Left renal pelvis (tissue), 4 donors: ENCODE data around the gene ITPKB. TPM values are rescaled to one million over a fixed set of nuclear protein-coding genes. Genes with fewer than 3 reads are reported as not detected.
"Not testable (repeated sequence)": the region's sequence is repeated elsewhere in the genome, so short reads cannot be mapped to it uniquely, and the experiment has no call there.

Source experiments
- DNase-seq, 4 donors: peaks; one replicate each; pipeline ENCODE4 v3.0.0-alpha.2; 2013; ENCODE audit warnings: low read depth in 4 of 4, low spot score in 3 of 4
- polyA plus RNA-seq, 4 donors: library from polyadenylated mRNA; unstranded; fragments of 120-200 nt; gene quantifications; one replicate each; pipeline ENCODE4 v1.2.1, GENCODE V29; 2013; ENCODE audit not compliant: insufficient read length in 4 of 4

Gene ITPKB
- polyA plus RNA-seq, 4 donors = 22.5 to 26.3 (median 23.4) TPM

DNA sequence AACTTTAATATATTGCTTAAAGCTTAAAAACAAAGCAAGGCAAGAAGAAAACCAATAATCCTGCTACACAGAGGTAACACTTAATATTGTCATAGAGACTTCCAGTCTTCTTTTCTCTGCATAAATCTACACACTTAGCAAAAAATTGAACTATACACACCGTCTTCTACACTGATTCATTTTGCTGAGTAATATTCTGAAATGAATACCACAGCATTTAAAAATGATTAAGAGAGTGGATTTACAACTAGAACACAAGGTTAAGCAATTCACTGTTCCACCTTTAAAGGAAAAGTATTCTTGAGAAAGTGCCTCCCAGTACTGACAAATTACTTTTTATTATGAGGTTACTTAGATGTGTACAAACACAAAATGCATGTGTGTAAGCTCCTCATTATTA lies 22.2 kb upstream of the ITPKB start:
- DNase-seq = no peak

DNA sequence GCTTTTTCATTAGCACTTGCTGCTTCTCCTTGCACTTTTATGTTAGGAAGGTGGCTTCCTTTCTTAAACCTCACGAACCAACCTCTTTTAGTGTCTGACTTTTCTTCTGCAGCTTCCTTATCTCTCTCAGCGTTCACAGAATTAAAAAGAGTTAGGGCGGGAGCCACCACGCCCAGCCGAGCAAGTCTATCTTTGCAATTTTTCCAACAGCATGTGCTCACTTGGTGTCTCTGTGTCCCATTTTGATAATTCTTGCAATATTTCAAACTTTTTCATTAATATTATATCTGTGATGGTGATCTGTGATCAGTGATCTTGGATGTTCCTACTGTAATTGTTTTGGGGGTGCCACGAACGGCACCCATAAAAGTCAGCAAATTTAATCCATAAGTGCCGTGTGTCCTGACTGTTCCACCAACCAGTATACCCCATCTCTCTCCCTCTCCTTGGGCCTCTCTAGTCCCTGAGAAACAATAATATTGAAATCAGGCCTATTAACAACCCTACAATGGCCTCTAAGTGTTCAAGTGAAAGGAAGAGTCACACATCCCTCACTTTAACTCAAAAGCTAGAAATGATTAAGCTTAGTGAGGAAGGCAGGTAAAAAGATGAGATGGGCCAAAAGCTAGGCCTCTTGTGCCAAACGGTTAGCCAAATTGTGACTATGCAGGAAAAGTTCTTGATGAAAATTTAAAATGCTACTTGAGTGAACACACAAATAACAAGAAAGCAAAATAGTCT lies 15.9 kb upstream of the ITPKB start:
- no peak for DNase-seq

GRCh38 chr1:226754097-226754496 lies 15.0 kb upstream of the ITPKB start:
- DNase-seq = no peak

- no peak for DNase-seq
Measured at GRCh38 chr1:226751703-226752102, 12.6 kb upstream of the ITPKB start.

- no peak for DNase-seq
Measured at GRCh38 chr1:226751214-226751613, 12.1 kb upstream of the ITPKB start.

DNA sequence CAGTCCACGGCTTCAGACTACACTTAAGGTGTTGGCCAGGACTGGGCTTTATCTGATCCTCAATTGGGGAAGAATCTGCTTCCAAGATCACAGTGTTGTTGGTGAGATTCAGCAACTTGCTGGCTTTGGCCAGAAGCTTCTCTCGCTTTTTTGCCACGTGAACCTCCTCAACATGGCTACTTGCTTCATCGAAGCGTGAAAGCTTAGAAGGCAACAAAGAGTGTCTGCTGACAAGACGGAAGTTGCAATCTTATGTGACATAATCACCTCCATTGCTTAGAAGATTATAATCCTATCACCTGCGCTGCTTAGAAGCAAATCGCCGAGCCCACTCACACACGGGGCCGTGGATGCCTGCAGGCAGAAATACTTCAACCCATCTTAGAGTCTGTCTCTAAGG lies 10.4 kb upstream of the ITPKB start:
- DNase-seq = no peak

GRCh38 chr1:226748306-226748705 lies 9.2 kb upstream of the ITPKB start:
- no peak for DNase-seq

DNA sequence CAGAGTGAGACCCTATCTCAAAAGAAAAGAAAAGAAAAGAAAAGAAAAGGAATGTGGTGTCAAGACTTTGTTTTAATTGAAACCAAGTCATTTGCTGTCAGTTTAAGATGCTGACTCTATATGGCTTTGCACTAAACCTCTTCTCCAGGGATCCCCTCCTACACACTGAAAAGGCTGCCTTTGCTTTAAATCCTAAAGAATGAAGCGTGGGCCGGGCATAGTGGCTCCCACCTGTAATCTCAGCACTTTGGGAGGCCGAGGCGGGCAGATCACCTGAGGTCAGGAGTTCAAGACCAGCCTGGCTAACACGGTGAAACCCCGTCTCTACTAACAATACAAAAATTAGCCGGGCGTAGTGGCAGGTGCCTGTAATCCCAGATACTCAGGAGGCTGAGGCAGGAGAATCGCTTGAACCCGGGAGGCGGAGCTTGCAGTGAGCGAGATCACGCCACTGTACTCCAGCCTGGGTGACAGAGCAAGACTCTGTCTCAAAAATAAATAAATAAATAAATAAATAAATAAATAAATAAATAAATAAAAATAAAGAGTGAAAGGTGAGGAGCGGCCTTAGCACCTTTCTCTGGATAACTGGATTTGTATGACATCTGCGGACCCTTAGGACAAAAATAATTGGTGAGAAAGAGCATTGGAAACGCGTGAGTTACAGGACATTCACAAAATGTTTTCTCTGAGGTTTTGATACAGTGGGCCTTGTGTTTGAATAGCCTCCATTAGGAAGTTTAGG lies 8.6 kb upstream of the ITPKB start:
- not testable (repeated sequence) for DNase-seq

- DNase-seq = no peak
Measured at GRCh38 chr1:226743259-226743658, 4.2 kb upstream of the ITPKB start.

GRCh38 chr1:226741009-226741408 lies 1.9 kb upstream of the ITPKB start:
- no peak for DNase-seq

- DNase-seq = no peak
Measured at GRCh38 chr1:226739696-226740065, 599 bp upstream of the ITPKB start.

DNA sequence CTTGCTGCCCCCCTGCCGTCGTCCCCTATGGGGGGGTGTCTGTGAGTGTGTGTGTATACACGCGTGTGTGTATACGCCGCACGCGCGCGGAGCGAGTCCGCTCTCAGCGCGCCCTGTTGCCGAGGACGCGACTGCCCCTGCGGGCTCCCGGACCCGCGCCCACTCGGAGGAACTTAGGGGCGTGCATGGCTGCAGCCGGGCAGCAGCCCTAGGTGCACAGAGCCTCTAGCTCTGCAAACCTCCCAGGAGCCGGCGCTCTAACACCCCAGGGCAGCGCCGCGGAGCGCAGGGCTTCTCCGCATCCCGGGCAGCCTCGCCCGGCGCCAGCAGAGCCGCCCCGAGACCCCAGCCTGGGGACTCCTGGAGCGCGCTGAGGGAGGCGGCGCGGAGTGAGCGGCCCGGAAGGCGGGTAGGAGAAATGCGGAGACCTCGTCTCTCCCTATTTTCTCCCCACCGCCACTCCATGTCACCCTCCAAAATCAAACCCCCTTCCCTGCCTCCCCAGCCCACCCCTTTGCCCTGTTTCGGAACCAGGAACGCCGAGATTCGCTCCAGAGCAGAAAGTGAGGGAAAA lies 574 bp downstream of the ITPKB start:
- no peak for DNase-seq

DNA sequence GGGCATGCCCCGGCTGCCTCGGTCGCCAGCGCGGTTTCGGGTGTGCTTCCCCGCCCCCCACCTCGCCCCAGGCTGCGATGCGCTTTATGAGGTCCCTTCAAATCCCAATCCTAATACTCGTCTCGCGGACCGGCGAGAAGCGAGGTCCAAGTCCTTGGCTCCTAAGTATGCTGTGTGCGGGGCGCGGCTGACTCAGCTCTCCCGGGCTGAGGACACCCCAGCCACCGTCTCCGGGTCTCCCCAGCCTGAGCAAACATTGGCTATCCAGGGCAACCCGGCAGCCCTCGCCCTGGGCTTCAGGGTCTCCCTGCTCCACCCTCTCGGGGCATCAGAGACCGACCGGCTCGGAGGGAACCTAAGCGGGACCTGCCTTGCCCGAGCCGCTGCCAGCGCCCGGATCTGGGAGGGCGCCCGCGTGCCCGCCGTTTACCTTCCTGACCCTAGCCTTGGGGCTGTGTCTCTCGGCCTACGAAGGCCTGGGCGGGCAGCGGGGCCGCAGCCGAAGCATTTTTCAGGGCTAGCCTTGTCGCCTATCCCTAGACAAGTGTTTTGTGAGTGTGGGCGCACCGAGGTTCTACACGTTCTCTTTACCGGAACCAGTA lies 1.2 kb downstream of the ITPKB start:
- DNase-seq = no peak

GRCh38 chr1:226736908-226737818 lies 1.9 kb downstream of the ITPKB start:
- no peak for DNase-seq

- no peak for DNase-seq
Measured at GRCh38 chr1:226736001-226736907, 2.8 kb downstream of the ITPKB start.

DNA sequence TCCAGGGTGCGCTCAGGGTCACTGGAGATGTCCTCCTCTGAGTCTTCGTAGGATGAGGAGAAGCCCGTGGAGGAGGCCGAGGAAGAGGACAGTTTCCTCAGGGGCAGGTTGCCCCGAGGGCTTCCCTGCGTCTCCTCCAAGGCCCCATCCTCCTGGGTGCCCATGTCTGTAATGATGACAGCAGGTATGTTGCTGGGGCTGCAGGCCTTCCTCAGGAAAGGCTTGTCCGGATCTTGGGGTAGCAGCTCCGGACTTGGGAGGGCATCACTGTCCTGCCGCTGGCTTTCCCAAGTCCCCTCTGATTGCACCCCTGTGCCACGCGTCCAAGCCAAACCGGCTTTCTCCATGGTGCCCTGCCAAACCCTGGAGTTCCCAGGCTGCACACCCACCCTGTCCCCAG lies 3.5 kb downstream of the ITPKB start:
- no peak for DNase-seq

GRCh38 chr1:226734611-226735153 lies 4.4 kb downstream of the ITPKB start:
- no peak for DNase-seq

- DNase-seq = no peak
Measured at GRCh38 chr1:226733876-226734275, 5.2 kb downstream of the ITPKB start.

DNA sequence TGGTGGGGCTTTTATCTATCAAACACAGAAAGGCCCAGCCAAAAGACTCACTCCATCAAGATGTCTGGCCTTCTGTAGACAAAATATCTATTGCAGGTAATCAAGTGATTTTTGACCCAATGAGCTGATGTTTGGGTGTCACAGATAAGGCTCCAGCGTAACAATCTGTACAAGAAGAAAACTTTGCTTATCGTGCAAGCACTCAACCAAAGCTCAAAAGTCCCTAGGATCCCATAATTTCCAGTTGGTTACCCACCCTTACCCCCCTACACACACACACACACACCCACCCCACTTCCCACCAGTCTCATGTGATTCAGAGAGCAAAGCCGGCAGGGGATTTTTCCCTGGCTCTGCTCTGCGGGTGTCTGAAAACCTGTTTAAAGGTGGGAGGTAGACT lies 5.8 kb downstream of the ITPKB start:
- DNase-seq = no peak
